Stimulated activated CD4-positive, alpha-beta T cell treated with anti-CD3 and anti-CD28 coated beads, Interleukin-15, amount 100 ng/mL, for 48 hours (primary cell): ENCODE data around the gene ADTRP.
"Not testable (repeated sequence)": the region's sequence is repeated elsewhere in the genome, so short reads cannot be mapped to it uniquely, and the experiment has no call there.

ENCODE experiments used
- DNase-seq, 2 donors: peaks; one replicate each; pipeline ENCODE4 v3.0.0-alpha.2; 2020; ENCODE audit warnings: low read depth in 2 of 2

ADTRP gene

DNA sequence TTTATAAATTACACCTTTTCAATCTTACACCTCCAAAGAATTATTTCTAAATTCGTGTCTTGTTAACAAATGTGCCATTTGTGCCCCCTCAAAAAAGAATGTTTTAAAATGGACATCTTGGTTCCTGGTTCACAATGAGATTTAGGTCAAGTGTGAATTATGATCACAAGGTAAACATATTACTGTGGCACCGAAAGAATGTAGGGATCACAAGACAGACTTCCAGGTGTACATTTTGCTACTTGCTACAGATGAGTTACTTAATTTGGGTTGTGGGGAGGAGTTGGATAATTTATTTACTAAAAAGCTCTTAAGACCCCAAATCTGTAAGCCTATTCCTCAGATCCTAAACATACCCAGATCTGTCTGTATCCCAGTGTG lies 25.0 kb upstream of the ADTRP start:
- no peak for DNase-seq

DNA sequence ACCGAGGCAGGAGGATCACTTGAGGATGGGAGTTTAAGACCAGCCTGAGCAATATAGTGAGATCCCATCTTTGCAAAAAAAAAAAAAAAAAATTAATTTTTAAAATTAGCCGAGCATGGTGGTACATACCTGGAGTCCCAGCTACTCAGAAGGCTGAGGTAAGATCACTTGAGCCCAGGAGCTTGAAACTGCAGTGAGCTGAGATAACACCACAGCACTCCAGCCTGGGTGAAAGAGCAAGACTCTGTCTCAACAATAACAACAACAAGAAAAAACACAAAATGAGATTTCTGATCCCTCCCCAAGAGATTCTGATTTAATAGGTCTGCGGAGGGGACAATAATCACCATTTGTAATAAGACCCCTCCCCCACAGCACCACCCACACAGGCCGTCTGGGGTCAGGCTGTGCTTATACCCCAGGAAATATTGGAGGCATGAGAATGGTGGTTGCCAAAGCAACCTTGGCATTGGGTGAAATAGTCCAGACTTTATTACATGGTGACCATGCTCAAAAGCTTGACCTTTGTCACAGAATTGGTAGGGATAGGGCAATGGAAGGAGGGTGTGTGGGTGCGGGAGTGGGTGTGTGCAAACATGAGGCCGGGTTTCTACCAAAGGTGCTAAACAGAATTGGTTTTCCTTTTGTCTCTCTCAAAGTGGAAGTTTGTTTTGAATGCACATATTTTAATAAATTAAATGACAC lies 24.4 kb upstream of the ADTRP start:
- no peak for DNase-seq

DNA sequence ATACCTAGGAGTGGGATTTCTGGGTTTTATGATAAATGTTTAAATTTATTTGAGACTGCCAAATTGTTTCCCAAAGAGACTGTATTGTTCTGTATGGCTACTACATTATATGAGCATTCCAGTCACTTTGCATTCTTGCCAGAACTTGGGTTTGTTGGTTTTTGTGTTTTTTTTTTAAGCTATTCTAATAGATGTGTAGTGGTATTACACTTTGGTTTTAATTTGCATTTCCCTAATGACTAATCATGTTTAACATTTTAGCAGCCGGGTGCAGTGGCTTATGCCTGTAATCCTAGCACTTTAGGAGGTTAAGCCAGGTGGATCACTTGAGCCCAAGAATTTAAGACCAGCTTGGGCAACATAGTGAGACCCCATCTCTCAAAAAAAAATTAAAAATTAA lies 21.9 kb upstream of the ADTRP start:
- DNase-seq, result not testable (repeated sequence)

DNA sequence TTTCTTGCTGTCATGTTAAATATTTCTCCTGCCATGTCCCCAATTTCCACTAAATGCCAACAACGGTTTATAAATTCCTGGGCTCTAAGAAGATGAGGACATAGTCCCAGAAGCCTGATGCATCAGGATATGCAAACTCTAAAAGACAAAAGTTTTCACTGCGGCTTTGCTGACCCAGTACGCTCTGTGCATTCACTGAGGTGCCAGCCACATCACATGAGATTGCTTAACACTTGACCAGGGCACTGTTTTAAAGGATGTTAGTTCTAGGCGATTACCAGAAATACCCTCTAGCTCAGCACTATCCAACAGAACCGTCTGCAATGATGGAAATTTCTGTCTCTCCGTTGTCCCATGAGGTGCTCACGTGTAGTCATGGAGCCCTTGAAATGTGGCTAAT lies 19.9 kb upstream of the ADTRP start:
- no peak for DNase-seq

DNA sequence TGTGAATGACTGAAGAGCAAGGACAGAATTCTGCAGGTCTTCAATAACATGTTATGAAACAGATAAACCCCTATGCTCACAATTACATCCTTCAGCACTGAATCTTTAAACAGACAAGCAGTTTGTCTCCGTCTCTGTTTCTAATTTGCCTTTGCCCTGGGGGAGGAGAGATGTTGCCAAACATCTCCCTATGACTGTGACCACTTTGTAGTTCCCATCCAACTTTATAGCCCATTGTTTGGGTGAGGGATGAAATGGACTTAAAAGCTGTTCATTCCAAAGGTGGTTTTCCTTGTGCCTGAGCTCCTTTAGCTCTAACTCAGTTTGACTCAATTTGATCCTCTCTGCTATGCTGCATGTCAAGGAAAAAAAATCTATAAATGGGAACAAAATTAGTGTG lies 19.5 kb upstream of the ADTRP start:
- no peak for DNase-seq

DNA sequence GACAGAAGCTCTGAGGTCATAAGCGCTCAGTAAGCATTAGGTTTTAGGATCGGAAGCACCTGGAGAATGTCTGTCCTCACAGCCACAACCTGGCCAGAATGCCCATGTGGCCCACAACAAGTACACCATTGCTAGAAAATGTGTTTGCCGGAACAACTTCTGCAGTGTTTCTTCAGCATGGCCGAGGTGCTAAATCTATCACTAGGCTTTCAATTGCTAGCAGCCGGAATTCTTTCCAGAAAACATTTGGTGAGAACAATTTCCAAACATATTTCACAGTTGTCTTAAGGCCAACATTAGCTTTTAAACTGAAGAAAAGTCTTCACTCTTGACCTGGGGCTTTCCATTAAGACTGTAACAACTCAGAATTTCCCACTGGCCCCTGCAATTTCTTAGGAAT lies 18.2 kb upstream of the ADTRP start:
- DNase-seq, result no peak

DNA sequence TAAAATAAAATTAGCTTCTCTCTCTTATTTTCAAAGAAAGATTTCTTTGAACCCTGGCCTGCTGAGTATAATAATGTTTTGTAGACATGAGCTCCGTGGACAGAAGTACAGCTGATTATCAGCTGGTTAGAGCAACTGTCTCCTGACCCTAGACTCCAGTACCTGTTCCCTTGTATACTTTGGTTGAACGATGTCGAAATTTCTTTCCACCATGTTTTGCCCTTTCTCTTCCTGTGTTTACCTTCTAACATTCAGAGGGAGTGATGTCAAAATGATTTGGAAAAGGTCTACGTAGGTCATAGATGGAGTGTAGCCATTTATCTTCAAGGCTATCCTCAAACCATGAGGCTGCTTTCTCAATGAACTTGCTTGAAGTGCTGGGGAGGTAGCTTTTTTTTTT lies 16.8 kb upstream of the ADTRP start:
- no peak for DNase-seq

DNA sequence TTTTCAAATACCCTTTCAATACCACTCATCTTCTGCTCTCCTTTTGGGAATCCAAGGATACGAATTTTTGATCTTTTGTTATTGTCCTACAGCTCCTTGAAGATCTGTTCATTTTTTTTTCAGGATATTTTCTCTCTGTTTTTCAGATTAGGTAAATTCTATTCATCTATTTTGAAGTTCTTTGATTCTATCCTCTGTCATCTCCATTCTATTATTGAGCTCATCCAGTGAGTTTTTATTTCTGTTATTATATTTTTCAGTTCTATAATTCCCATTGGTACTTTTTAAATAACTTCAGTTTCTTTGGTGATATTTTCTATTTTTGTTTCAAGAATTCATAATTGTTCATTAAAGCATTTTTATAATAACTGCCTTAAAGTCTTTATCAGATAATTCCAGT lies 14.7 kb upstream of the ADTRP start:
- DNase-seq, result no peak

DNA sequence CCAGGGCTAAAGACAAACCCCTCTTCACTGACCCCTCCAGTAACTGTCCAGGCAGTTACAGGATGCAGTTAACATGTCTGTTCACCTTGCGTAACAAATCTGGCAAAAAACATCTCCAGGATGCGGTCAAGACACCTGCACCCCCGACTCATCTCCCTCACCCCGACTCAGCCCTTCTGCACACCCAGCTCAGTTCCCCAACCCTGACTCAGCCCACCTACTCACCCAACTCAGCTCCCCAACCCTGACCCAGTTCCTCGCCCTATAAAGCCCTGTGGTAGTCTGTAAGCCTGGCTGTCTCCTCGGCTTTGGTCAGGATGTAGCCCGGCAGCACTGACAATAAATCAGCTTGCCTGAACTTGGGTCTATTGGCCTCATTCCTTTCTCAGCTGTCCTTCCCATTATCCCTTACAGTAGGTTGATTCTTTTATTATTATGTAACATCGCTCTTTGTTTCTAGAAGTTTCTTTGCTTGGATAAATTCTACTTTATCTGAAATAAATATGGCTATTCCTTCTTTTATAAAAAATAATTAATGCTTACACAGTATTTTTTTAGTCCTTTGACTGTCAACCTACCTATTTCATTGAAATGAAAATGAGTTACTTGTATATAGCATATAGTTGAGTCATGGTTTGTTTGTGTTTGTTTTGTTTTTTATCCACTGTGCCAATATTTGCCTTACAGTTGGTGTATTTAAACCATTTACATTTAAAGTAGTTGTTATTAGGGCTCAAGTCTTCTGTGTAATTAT lies 12.9 kb upstream of the ADTRP start:
- DNase-seq, result peak in 1 of 2 donors; percentile 27

DNA sequence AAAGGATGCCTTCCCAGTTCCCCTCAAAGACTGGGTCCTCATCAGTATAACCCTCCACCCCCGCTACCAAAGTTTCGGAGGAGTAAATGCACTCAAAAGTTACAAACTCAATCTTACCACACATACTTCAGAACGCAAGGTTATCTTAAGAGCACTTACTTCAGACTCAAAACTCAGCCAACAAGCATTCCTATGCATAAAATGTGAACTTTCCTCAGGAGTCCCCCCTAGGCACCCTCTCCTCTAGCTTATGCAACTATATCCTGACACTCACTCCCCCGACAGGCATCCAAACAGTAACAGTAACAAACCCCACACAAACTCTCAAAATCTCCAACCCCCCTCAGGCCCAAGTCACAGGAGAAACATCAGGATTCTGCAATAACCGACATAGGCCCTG lies 11.1 kb upstream of the ADTRP start:
- DNase-seq, result no peak

DNA sequence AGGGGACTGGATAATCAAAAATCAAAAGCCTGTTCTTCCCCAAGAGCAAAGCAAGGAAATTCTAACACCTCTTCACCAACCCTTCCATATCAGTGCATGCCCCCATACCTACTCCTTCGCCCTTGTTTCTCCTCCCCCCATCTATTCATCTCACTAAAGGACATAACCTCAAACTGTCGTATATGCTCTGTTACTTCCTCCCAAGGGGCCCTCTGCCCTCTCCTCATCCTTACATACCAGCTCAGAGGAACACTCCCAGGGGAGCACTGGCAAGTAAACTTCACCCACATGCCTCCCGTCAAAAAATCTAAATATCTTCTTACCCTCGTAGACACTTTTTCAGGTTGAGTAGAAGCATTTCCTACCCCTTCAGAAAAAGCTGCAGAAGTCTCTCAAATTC lies 9.4 kb upstream of the ADTRP start:
- no peak for DNase-seq

DNA sequence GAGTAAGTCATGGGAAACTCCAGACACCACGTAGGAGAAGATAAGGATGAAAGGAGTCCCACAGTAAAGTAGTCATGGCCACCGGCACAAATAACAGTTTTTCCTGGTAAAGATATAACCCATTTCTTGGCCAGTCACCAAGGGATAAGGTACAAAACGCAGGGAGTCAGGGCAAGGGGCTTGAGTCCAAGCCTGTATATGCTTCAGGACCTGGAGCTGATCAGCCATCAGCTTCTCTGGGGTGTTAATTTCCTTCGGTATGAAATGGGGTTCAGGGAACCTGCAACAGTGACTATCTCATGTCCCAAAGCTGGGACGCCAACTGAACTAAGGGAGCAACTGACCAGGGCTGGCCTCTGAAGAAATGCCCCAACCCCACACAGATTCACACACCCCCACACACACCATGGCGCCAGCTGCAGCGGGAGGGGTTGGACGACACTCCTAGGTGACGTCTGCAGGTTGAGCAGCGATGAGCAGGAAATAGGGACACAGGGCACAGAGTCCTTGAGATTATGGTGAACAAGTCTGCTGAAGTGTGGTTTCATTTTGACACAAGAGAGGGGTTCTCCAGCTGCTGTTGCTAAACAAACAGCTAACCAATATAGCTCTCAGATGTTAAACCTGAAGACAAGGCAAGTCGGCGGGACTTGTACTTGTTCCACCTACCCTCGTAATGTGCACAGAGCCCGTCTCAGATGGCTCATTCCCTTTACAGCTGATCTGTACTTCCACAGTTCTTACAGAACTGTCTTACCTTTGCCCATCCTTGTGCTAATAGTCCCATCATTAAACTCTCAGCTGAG lies 7.4 kb upstream of the ADTRP start:
- peak in 1 of 2 donors; percentile 37 for DNase-seq

DNA sequence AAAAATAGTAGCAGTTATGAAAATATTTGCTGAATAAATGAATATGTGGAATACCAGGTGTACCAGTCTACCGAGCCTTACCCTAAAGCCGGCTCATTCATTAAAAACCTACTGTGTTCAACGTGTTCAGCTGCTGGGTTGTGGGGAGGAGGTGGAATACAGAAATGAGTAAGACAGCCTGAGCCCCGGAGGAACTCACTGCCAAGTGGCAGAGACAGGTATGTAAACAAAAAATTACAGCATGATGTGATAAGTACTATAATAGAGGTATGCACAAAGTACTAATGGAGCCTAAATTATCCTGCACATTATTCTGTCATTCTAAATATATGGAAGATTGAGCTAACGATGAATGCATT lies 6.8 kb upstream of the ADTRP start:
- DNase-seq, result peak in 1 of 2 donors; percentile 23

DNA sequence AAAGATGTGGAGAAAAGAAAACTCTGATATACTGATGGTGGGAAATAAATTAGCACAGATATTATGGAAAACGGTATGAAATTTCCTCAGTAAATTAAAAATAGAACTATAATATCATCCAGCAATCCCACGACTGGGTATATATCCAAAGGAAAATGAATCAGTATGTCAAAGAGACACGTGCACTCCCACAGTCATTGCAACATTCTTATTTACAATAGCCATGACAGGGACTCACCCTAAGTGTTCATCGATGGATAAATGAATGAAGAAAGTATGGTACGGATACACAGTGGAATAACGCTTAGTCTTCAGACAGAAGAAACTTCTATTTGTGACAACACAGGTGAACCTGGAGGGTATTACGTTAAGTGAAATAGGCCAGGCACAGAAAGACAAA lies 5.7 kb upstream of the ADTRP start:
- no peak for DNase-seq

DNA sequence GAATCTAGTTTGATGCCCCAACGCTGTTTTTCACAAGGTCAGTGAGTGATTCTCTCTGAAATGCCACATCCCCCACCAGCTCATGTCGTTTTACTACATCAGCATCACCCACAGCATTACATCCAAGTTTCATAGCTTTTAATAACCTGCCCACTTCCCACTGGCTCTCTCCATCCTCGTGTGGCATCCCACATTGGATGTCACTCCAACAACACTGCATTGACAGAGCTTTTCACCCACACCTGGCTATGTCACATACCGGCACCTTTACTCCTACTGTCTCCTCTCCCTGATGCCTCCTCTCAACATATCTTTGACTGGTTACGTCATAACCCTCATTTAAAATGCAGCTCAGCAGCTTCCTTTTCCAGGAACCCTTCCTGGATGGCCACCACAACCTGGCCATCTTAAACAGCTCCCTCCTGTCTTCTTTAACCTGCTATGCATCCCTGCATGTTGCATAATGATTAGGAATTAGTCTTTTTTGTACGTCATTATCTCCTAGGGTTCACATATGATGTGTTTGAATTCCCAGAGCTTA lies 5.0 kb upstream of the ADTRP start:
- DNase-seq, result no peak

DNA sequence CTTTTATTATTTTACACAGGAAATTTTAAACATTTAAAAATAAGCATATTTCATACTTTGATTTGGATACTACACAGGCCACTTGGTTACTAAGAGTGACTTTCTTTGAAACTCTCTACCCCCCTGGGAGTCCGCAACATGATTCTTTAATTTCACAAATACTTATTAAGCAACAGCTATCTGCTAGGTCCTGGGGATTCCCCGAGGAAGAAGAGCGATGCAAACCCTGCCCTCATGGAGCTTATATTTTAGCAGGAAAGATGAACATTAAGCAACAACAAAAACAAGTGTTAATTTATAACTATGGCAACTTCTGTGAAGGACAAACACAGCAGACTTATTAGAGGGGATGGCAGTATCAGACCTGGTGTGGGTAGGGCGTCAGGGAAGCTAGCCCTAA lies 3.9 kb upstream of the ADTRP start:
- no peak for DNase-seq

DNA sequence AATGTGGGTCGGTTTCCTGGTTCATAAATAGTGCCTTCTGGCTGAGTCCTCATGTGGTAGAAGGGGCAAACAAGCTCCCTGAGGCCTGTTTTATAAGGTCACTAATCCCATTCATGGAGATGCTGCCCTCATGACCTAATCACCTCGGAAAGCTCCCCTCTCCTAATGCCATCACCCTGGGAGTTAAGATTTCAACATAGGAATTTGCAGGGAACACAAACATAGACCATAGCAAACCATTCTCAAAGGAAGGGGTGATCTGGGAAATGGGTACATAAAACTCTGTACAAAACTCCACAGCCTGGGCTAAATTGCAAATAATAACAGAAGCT lies 1.5 kb upstream of the ADTRP start:
- no peak for DNase-seq

DNA sequence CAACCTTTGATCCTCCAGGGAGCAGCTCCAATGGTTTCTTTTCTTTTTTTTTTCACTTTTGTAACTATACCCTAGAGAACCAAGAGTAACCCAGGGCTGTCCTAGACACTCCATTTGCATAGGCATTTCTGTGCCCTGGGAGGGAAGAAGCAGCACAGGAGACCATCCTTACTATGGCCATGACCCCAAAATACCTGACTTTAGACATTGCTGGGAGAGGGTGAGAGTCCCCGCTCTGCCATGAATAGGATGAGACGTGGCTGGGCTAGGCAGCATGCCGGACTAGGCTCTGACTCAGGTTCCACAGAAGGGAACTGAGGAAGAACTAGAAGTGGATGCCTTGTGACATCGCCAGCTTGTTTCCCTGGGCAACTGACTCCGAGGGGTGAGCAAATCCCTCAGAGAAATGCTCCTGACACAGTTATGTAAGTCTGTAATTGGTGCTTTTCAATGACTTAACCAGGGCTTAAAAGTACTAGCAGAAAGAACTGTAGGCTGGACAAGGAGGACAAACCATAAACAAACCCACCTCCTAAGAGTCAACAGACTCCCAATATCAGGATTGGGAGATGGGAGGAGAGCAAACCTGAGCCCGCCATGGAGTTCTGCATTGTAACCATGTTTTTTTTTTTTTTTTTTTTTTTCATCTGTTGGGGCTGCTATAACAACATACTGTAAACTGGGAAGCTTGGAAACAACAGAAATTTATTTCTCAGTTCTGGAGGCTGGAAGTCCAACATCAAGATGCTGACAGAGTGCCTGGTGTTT lies 910 bp upstream of the ADTRP start:
- DNase-seq, result no peak

DNA sequence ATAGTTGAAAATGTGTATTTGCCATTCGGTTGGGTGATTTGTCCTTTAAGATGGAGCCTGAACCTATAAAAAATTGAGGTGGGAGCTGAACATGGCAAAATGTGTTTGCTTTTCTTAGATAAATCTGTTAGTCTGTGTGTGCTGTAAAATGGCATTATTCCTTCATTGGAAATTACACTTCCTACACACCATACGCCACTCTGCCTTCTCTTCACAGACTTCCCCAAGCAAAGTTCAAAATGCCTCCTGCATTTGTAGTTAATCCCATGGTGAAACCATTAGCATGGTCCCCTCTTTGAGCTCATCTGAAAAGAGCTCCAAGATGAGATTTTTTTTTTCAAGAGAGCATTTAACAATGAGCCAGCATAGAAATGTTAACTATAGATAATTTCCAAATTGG lies 567 bp downstream of the ADTRP start:
- DNase-seq, result no peak

DNA sequence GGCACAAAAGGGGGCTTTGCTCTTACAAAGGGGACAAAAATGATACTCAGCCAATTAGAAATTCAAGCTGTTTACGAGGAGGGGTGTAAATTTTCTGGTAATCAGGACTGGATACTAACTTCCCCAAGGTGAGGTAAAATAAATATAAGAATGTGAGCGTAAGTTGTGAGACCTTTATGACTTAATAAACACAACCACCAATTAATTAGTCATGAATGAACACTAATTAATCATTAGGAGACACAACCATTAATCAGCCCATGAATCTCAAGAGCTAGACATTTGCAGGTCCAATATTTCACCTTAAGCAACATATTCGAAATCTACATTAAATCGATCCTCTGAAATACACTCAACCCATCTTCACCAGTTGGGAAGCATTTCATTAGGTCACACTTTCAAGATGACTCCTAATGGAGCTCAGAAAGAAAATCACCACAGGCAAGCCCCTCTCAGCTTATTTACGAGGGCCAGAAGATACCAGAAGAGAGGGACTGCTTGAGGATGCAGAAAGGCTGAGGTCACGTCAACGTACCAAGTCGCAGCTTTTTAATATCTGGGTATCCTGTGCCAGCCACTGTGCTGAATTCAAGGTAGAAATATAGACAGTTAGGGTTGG lies 2.7 kb downstream of the ADTRP start:
- no peak for DNase-seq

DNA sequence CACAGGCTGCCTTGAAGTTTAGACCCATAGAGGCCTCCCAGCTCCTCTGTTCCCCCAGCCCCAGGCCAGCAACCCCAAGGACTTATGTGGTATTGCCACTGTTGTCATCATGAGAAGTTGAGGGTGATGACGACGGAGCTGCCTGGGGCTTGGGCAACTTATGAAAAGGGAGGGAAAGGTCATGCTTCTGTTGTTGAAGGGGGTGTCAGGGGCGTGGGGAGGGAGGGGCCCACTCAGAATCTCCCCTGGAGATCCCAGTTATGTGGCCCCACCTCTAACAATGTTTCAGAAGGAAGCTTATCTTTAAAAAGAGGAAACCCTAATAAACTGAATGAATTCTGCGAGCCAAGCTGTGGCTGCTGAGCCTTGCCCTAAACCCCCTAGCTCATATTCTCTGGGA lies 4.2 kb downstream of the ADTRP start:
- DNase-seq, result no peak

DNA sequence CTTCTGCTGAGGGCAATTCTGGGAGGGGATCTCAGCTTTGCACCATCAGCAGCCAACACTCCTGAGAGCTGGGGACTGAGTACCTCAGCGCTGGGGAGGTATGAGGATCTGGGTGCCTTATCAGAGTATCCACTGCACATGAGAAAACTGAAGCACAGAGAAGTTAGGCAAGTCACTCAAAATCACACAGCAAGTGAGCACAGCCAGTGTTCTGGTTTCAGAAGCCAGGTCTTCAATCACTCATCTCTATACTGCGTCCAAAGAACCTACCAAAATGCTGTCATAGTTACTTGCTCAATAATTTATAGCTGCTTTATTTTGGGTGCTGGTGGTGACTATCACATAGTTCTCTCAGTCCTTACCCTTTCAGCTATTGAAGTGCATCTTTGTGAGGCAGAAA lies 5.0 kb downstream of the ADTRP start:
- DNase-seq, result no peak
